GM12891 (cell line): Measurements from ENCODE around the gene FAM241A.
A peak's percentile ranks its signal among the peaks of the same experiment; 100 is the strongest.

Source experiments
- DNase-seq: peaks from one replicate; pipeline ENCODE4 v3.0.0; 2011; ENCODE audit warnings: low spot score; ENCODE audit not compliant: insufficient read length
- FAIRE-seq: peaks from 2 replicates; lab custom pipeline; 2011; peaks lifted over from hg19 to GRCh38; lab: Jason Lieb, UNC
- PAX5 ChIP-seq: IDR thresholded peaks from 2 replicates; pipeline ENCODE4 v1.6.1; 2011; ENCODE audit warnings: low read length, moderate library complexity, mild to moderate bottlenecking; ENCODE audit not compliant: insufficient read depth, severe bottlenecking
- POLR2A ChIP-seq: IDR thresholded peaks from 2 replicates; pipeline ENCODE4 v1.6.1; 2011; ENCODE audit warnings: low read depth, low read length, control low read depth
- POLR2AphosphoS5 ChIP-seq: IDR thresholded peaks from 2 replicates; pipeline ENCODE4 v1.6.1; 2011; ENCODE audit warnings: low read depth, low read length, control low read depth
- POU2F2 ChIP-seq: IDR thresholded peaks from 2 replicates; pipeline ENCODE4 v1.6.1; 2011; ENCODE audit warnings: low read depth, mild to moderate bottlenecking, control low read depth, low read length, moderate library complexity
- SPI1 ChIP-seq: IDR thresholded peaks from 2 replicates; pipeline ENCODE4 v1.6.1; 2011; ENCODE audit warnings: low read depth, low read length, control low read depth
- TAF1 ChIP-seq: IDR thresholded peaks from 2 replicates; pipeline ENCODE4 v1.6.1; 2011; ENCODE audit warnings: low read depth, low read length, control low read depth

Gene FAM241A

GRCh38 chr4:112222219-112222955 lies 77.1 kb downstream of the FAM241A start:
- TF ChIP-seq SPI1 (no peak), PAX5 (no peak), POU2F2 (no peak), TAF1 (no peak)
- DNase-seq, result no peak
- FAIRE-seq, result no peak

- no peak for TF ChIP-seq POLR2A
- TF ChIP-seq POU2F2, result no peak
- TF ChIP-seq TAF1, result no peak
- TF ChIP-seq PAX5, result no peak
- no peak for TF ChIP-seq SPI1
- no peak for TF ChIP-seq POLR2AphosphoS5
- DNase-seq (no peak), FAIRE-seq (no peak)
Observed at GRCh38 chr4:112225157-112225556, 79.9 kb downstream of the FAM241A start.

GRCh38 chr4:112230879-112231778 lies 85.9 kb downstream of the FAM241A start:
- FAIRE-seq (peak; percentile 97), DNase-seq (peak; percentile 84)
- TF ChIP-seq POU2F2 (no peak), TAF1 (no peak), SPI1 (peak; percentile 43; the same call in 1 of the 2 replicates), POLR2AphosphoS5 (no peak), PAX5 (no peak)

- TF ChIP-seq POLR2A (peak; percentile 89), POU2F2 (0 out of 2 replicates have a peak, but pooled peaks have one; percentile 69), PAX5 (no peak), SPI1 (peak; percentile 36; the same call in 1 of the 2 replicates), POLR2AphosphoS5 (peak; percentile 92), TAF1 (peak; percentile 60)
- no peak for FAIRE-seq
- DNase-seq, result peak; percentile 75
Observed at GRCh38 chr4:112231779-112232713, 86.8 kb downstream of the FAM241A start, which contains the start of gene AP1AR. Gene AP1AR (plus strand): TSS chr4:112231787. CDS start chr4:112232092, 305 bp downstream.

DNA sequence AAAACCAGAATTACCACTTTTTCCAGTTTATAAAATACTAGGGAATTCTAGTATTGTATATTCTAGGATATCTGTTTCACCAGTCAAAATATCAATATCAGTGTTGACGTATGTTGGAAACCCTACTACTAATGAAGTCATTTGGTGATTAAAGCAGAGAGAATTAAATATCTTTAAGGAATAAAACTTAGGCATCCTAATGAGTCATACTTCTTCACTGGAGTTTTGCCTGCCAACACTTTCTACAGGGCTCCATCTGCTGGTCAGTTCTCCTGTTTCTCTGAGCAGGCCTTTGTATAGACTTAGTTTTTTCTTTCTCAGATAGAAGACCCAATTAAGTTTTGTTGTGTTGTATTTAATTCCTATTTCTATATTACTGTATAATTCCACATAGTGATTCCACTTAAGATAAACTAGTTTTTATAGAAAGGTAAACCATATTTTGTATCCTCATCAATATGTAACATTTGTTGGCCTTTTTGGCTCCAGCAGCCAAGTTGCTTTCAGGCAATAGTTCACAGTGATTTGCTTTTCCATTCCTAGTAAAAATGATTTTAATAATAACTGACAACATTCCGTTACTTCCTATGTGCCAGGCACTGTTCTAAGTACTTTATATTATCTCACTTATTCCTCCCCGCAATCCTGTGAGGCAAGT lies 89.8 kb downstream of the FAM241A start:
- FAIRE-seq (peak; percentile 20), DNase-seq (no peak)
- TF ChIP-seq POLR2AphosphoS5 (no peak), POLR2A (no peak), PAX5 (no peak), TAF1 (no peak), SPI1 (no peak), POU2F2 (no peak)

GRCh38 chr4:112236040-112236439 lies 90.8 kb downstream of the FAM241A start:
- TF ChIP-seq PAX5 (no peak), POU2F2 (no peak), POLR2A (no peak), SPI1 (no peak), POLR2AphosphoS5 (no peak), TAF1 (no peak)
- FAIRE-seq (no peak), DNase-seq (no peak)

GRCh38 chr4:112238833-112239232 lies 93.6 kb downstream of the FAM241A start:
- FAIRE-seq (peak; percentile 28), DNase-seq (no peak)
- TF ChIP-seq SPI1, result no peak
- no peak for TF ChIP-seq POU2F2
- TF ChIP-seq TAF1, result no peak
- no peak for TF ChIP-seq POLR2AphosphoS5
